GM10847 (cell line): Measurements from ENCODE around the gene GYG2.

Experiments
- POLR2A ChIP-seq: IDR thresholded peaks from 2 replicates; pipeline ENCODE4 v1.6.1; 2011; ENCODE audit not compliant: insufficient read length; ENCODE audit errors: extremely low read depth

The GYG2 gene

GRCh38 chrX:2862404-2862803 is 33.7 kb downstream of the GYG2 start:
- no peak for TF ChIP-seq POLR2A

GRCh38 chrX:2863646-2864045 is 34.9 kb downstream of the GYG2 start:
- no peak for TF ChIP-seq POLR2A

- TF ChIP-seq POLR2A = no peak
Observed at GRCh38 chrX:2867206-2867605, 38.5 kb downstream of the GYG2 start.

- TF ChIP-seq POLR2A = no peak
Observed at GRCh38 chrX:2870650-2871049, 41.9 kb downstream of the GYG2 start.

GRCh38 chrX:2871831-2872230 is 43.1 kb downstream of the GYG2 start:
- TF ChIP-seq POLR2A = no peak

GRCh38 chrX:2872671-2873277 is 44.0 kb downstream of the GYG2 start:
- TF ChIP-seq POLR2A = no peak

GRCh38 chrX:2874222-2875135 is 45.7 kb downstream of the GYG2 start:
- no peak for TF ChIP-seq POLR2A

- TF ChIP-seq POLR2A = no peak
Observed at GRCh38 chrX:2875136-2875481, 46.4 kb downstream of the GYG2 start.

- TF ChIP-seq POLR2A = no peak
Observed at GRCh38 chrX:2875798-2876399, 47.2 kb downstream of the GYG2 start.

GRCh38 chrX:2878563-2878962 is 49.8 kb downstream of the GYG2 start:
- no peak for TF ChIP-seq POLR2A

- TF ChIP-seq POLR2A = no peak
Observed at GRCh38 chrX:2879670-2880069, 50.9 kb downstream of the GYG2 start.

GRCh38 chrX:2883770-2884169 is 55.0 kb downstream of the GYG2 start:
- no peak for TF ChIP-seq POLR2A

- TF ChIP-seq POLR2A = no peak
Observed at GRCh38 chrX:2888309-2888708, 59.6 kb downstream of the GYG2 start.

- TF ChIP-seq POLR2A = no peak
Observed at GRCh38 chrX:2889045-2889605, 60.4 kb downstream of the GYG2 start.

GRCh38 chrX:2892816-2893215 is 64.1 kb downstream of the GYG2 start:
- TF ChIP-seq POLR2A = no peak

- no peak for TF ChIP-seq POLR2A
Observed at GRCh38 chrX:2894885-2895292, 66.2 kb downstream of the GYG2 start.
